H1 (cell line): ENCODE measurements around the gene EVI2B. TPM values are rescaled to one million over a fixed set of nuclear protein-coding genes. Genes with fewer than 3 reads are reported as not detected.

Source experiments
- CTCF ChIA-PET: fragments of 300-600 bp; sonication (Branson Sonifier 250); formaldehyde crosslinking; loops from one replicate; lab custom pipeline; 2021; ENCODE audit not compliant: partially characterized antibody; lab: Charles Lee
- POLR2A ChIA-PET: fragments of 300-600 bp; sonication (Branson Sonifier 250); formaldehyde crosslinking; loops from one replicate; lab custom pipeline; 2021; ENCODE audit warnings: inconsistent platforms; ENCODE audit not compliant: partially characterized antibody; lab: Charles Lee
- DNase-seq, 2 experiments: peaks; one replicate each; pipeline versions ENCODE4 v3.0.0 to v3.0.0-alpha.2; 2010 to 2022; ENCODE audit warnings: low spot score in 2 of 2, low read depth in 1 of 2, mixed read lengths in 1 of 2
- FAIRE-seq: peaks from 2 replicates; lab custom pipeline; 2011; peaks lifted over from hg19 to GRCh38; lab: Jason Lieb, UNC
- H2AFZ ChIP-seq: 2 replicates; pipeline ENCODE4 v1.8.1; 2012; ENCODE audit warnings: low read length, inconsistent platforms
- H2AK5ac ChIP-seq: 2 replicates; pipeline ENCODE4 v1.6.1; 2013; ENCODE audit warnings: low read depth, low read length
- H2BK120ac ChIP-seq: replicated peaks from 2 replicates; pipeline ENCODE3; 2013; ENCODE audit warnings: low read depth, low read length, inconsistent platforms
- H2BK12ac ChIP-seq: 2 replicates; pipeline ENCODE4 v1.6.1; 2013; ENCODE audit warnings: low read depth, low read length
- H2BK15ac ChIP-seq: 2 replicates; pipeline ENCODE4 v1.6.1; 2013; ENCODE audit warnings: low read length
- H2BK20ac ChIP-seq: 2 replicates; pipeline ENCODE4 v1.6.1; 2013; ENCODE audit warnings: low read length
- H2BK5ac ChIP-seq: 2 replicates; pipeline ENCODE4 v1.6.1; 2013; ENCODE audit warnings: low read depth, low read length
- H3K14ac ChIP-seq: 2 replicates; pipeline ENCODE4 v1.6.1; 2013; ENCODE audit warnings: inconsistent platforms; ENCODE audit not compliant: insufficient read length
- H3K18ac ChIP-seq: 2 replicates; pipeline ENCODE4 v1.6.1; 2013; ENCODE audit warnings: low read length; ENCODE audit errors: extremely low read depth
- H3K23ac ChIP-seq: 2 replicates; pipeline ENCODE4 v1.6.1; 2013; ENCODE audit warnings: inconsistent platforms; ENCODE audit not compliant: insufficient read length
- H3K23me2 ChIP-seq: 2 replicates; pipeline ENCODE4 v1.6.1; 2013; ENCODE audit warnings: low read depth, low read length
- H3K27ac ChIP-seq: 2 replicates; pipeline ENCODE4 v1.6.1; 2011; ENCODE audit warnings: low read depth, low read length, inconsistent platforms
- H3K27me3 ChIP-seq, 4 experiments: replicated peaks in 1 of 4; 1 replicate in 1 of 4; 2 replicates in 3 of 4; pipeline versions ENCODE4 v1.6.1 to v1.8.1; 2011 to 2013; ENCODE audit warnings: low read length in 3 of 4, mild to moderate bottlenecking in 3 of 4, inconsistent platforms in 2 of 4, mixed read lengths in 2 of 4, moderate library complexity in 1 of 4; ENCODE audit not compliant: control insufficient read depth in 3 of 4, insufficient read depth in 3 of 4; ENCODE audit errors: extremely low read depth in 1 of 4
- H3K36me3 ChIP-seq, 4 experiments: 2 replicates each; pipeline versions ENCODE4 v1.6.1 to v1.8.1; 2011 to 2013; ENCODE audit warnings: mild to moderate bottlenecking in 4 of 4, low read length in 3 of 4, moderate library complexity in 2 of 4, control low read depth in 1 of 4, inconsistent platforms in 1 of 4; ENCODE audit not compliant: insufficient read depth in 4 of 4, control insufficient read depth in 2 of 4
- H3K4ac ChIP-seq: replicated peaks from 2 replicates; pipeline ENCODE3; 2013; ENCODE audit warnings: low read length, low read depth, mixed read lengths, inconsistent platforms; ENCODE audit not compliant: insufficient read length
- H3K4me1 ChIP-seq, 4 experiments: replicated peaks in 1 of 4; 1 replicate in 1 of 4; 2 replicates in 3 of 4; pipeline versions ENCODE4 v1.6.1 to v1.8.1; 2011 to 2013; ENCODE audit warnings: low read length in 3 of 4, inconsistent platforms in 2 of 4, mixed read lengths in 1 of 4; ENCODE audit not compliant: insufficient read depth in 4 of 4, control insufficient read depth in 3 of 4
- H3K4me2 ChIP-seq, 2 experiments: 2 replicates each; pipeline versions ENCODE4 v1.6.1 to v1.8.1; 2011 to 2013; ENCODE audit warnings: low read depth in 2 of 2, low read length in 2 of 2, control low read depth in 1 of 2, inconsistent platforms in 1 of 2, mild to moderate bottlenecking in 1 of 2; ENCODE audit not compliant: insufficient read depth in 1 of 2
- H3K4me3 ChIP-seq, 4 experiments: fragments of 200-600, 300-600 bp in 1 of 4; sonication (generic), shearing (Covaris generic), sonication (Bioruptor Twin) in 1 of 4; 2 replicates each; pipeline versions ENCODE4 v1.5.1 to v1.8.1; 2011 to 2016; ENCODE audit warnings: low read length in 4 of 4, low read depth in 3 of 4, control low read depth in 2 of 4, inconsistent platforms in 2 of 4, mild to moderate bottlenecking in 2 of 4, mixed read lengths in 1 of 4, moderate library complexity in 1 of 4; ENCODE audit not compliant: insufficient read depth in 2 of 4; ENCODE audit errors: extremely low read depth in 1 of 4
- H3K56ac ChIP-seq: replicated peaks from 2 replicates; pipeline ENCODE3; 2013; ENCODE audit warnings: low read depth, mild to moderate bottlenecking, mixed read lengths, low read length, inconsistent platforms; ENCODE audit not compliant: insufficient read length
- H3K79me1 ChIP-seq: 2 replicates; pipeline ENCODE4 v1.6.1; 2013; ENCODE audit warnings: low read depth, low read length, control low read depth
- H3K79me2 ChIP-seq, 2 experiments: 2 replicates each; pipeline versions ENCODE4 v1.6.1 to v1.8.1; 2012 to 2013; ENCODE audit warnings: low read length in 2 of 2, mild to moderate bottlenecking in 2 of 2, inconsistent platforms in 1 of 2; ENCODE audit not compliant: insufficient read depth in 2 of 2, control insufficient read depth in 1 of 2
- H3K9ac ChIP-seq, 4 experiments: replicated peaks in 1 of 4; 1 replicate in 1 of 4; 2 replicates in 3 of 4; pipeline versions ENCODE4 v1.6.1 to v1.8.1; 2011 to 2013; ENCODE audit warnings: low read depth in 3 of 4, low read length in 3 of 4, control low read depth in 2 of 4, mild to moderate bottlenecking in 2 of 4, moderate library complexity in 2 of 4, inconsistent platforms in 1 of 4; ENCODE audit errors: extremely low read depth in 1 of 4
- H3K9me3 ChIP-seq, 2 experiments: 2 replicates each; pipeline versions ENCODE4 v1.6.1 to v1.8.1; 2012 to 2013; ENCODE audit warnings: mild to moderate bottlenecking in 2 of 2, moderate library complexity in 2 of 2, control low read depth in 1 of 2, inconsistent platforms in 1 of 2, low read depth in 1 of 2, low read length in 1 of 2, mixed read lengths in 1 of 2; ENCODE audit not compliant: insufficient read depth in 2 of 2
- H4K20me1 ChIP-seq, 2 experiments: replicated peaks in 1 of 2; 2 replicates each; pipeline versions ENCODE3 to v1.8.1; 2011 to 2013; ENCODE audit warnings: inconsistent platforms in 2 of 2, low read length in 2 of 2, mild to moderate bottlenecking in 1 of 2; ENCODE audit not compliant: insufficient read depth in 2 of 2, control insufficient read depth in 1 of 2
- H4K5ac ChIP-seq: 2 replicates; pipeline ENCODE4 v1.6.1; 2013; ENCODE audit warnings: low read length, low read depth, mixed read lengths, inconsistent platforms; ENCODE audit not compliant: insufficient read length
- H4K8ac ChIP-seq: 2 replicates; pipeline ENCODE4 v1.8.0; 2013; ENCODE audit warnings: mild to moderate bottlenecking, moderate library complexity, low read length, inconsistent platforms; ENCODE audit not compliant: insufficient read depth; ENCODE audit errors: extremely low read depth
- H4K91ac ChIP-seq: replicated peaks from 2 replicates; pipeline ENCODE3; 2013; ENCODE audit warnings: low read length, mixed read lengths, inconsistent platforms; ENCODE audit not compliant: insufficient read length
- ATF3 ChIP-seq: IDR thresholded peaks from 2 replicates; pipeline ENCODE4 v1.6.1; 2011; ENCODE audit warnings: low read depth, mild to moderate bottlenecking, low read length; ENCODE audit not compliant: insufficient read depth
- BCL11A ChIP-seq, 2 experiments: IDR thresholded peaks; one replicate each; pipeline ENCODE4 v1.6.1; 2011; ENCODE audit warnings: low read depth in 2 of 2, low read length in 2 of 2, mild to moderate bottlenecking in 2 of 2
- EP300 ChIP-seq, 2 experiments: IDR thresholded peaks; 1 replicate in 1 of 2; 2 replicates in 1 of 2; pipeline ENCODE4 v1.6.1; 2011 to 2012; ENCODE audit warnings: low read depth in 2 of 2, low read length in 2 of 2, mild to moderate bottlenecking in 2 of 2, borderline replicate concordance in 1 of 2, inconsistent platforms in 1 of 2, moderate library complexity in 1 of 2
- EZH2 ChIP-seq: fragments of 200-600 bp; sonication (generic); IDR thresholded peaks from 2 replicates; pipeline ENCODE4 v1.7.1; 2012; ENCODE audit warnings: low read depth, mild to moderate bottlenecking, moderate library complexity, low read length, inconsistent platforms; ENCODE audit not compliant: severe bottlenecking
- GABPA ChIP-seq: IDR thresholded peaks from 2 replicates; pipeline ENCODE4 v1.6.1; 2011; ENCODE audit warnings: mild to moderate bottlenecking, low read length, moderate library complexity, borderline replicate concordance; ENCODE audit not compliant: insufficient read depth
- MAX ChIP-seq: IDR thresholded peaks from 2 replicates; pipeline ENCODE4 v1.6.1; 2012; ENCODE audit warnings: inconsistent platforms
- SIN3A ChIP-seq, 2 experiments: IDR thresholded peaks in 1 of 2; conservative IDR thresholded peaks in 1 of 2; 2 replicates each; pipeline ENCODE4 v1.6.1; 2011 to 2012; ENCODE audit warnings: low read length in 2 of 2, improper control_type of control experiment in 1 of 2, low read depth in 1 of 2, mild to moderate bottlenecking in 1 of 2
- SP2 ChIP-seq: IDR thresholded peaks from 2 replicates; pipeline ENCODE4 v1.6.1; 2012; ENCODE audit warnings: mild to moderate bottlenecking, low read length, inconsistent platforms
- SUZ12 ChIP-seq: fragments of 200-600 bp; sonication (generic); IDR thresholded peaks from 2 replicates; pipeline ENCODE4 v1.6.1; 2012; ENCODE audit warnings: mild to moderate bottlenecking, inconsistent platforms, low read length, moderate library complexity, mixed read lengths
- TBP ChIP-seq: IDR thresholded peaks from 2 replicates; pipeline ENCODE4 v1.6.1; 2011; ENCODE audit warnings: low read depth, low read length, improper control_type of control experiment
- TEAD4 ChIP-seq: IDR thresholded peaks from 2 replicates; pipeline ENCODE4 v1.6.1; 2012; ENCODE audit warnings: low read depth, low read length, inconsistent platforms, mixed read lengths
- YY1 ChIP-seq: IDR thresholded peaks from 2 replicates; pipeline ENCODE4 v1.6.1; 2011; ENCODE audit warnings: low read depth, mild to moderate bottlenecking, low read length
- WGBS, 2 experiments: shearing (Covaris generic) in 1 of 2; methylation state at CpG; one replicate each; pipeline versions ENCODE4 v1.1.6 to v1.1.7; 2013 to 2015; ENCODE audit warnings: low lambda C conversion rate in 2 of 2, mixed read lengths in 2 of 2, inconsistent platforms in 1 of 2, low coverage in 1 of 2, missing lambda C conversion rate in 1 of 2; ENCODE audit not compliant: insufficient replicate concordance in 2 of 2, insufficient coverage in 1 of 2, insufficient read length in 1 of 2; ENCODE audit errors: extremely low coverage in 1 of 2, missing lambda C conversion rate in 1 of 2; 5-methylcytosine and 5-hydroxymethylcytosine counted together
- polyA plus RNA-seq, 7 experiments: library from polyadenylated mRNA; depleted of rRNA in 3 of 7; stranded (reverse) in 5 of 7; unstranded in 2 of 7; fragments of >200 nt in 5 of 7; fragments of 200-250 nt in 2 of 7; gene quantifications; 1 replicate in 5 of 7; 2 replicates in 1 of 7; 4 replicates in 1 of 7; pipeline versions ENCODE4 v1.2.1 to v1.2.3, GENCODE V29; 2011 to 2013; ENCODE audit warnings: missing spikeins in 2 of 7, mixed read lengths in 2 of 7
- total RNA-seq: library from RNA; stranded (reverse); fragmentation: NEBNext Ultra II Directional; extraction: Animal tissue kit (Norgen Biotek cat#: 25700); gene quantifications from 2 replicates; pipeline ENCODE4 v1.2.1, GENCODE V29; 2021

EVI2B gene
- total and polyA plus RNA-seq, 2 of the 8 experiments (the other 6 are each of a cell fraction or from before 2014, with no cell fraction given), result not detected

GRCh38 chr17:31357839-31358394 lies 44.1 kb upstream of the EVI2B start:
- Histone ChIP-seq H3K9ac (no peak overlapping the region), H2BK12ac (no peak overlapping the region), H3K4me1 (no peaks in the 10 kb centered on the region), H3K27ac (no peak overlapping the region), H2AFZ (no peak overlapping the region), H4K8ac (no peak overlapping the region), H2BK20ac (no peak overlapping the region), H4K20me1 (no peaks in the 10 kb centered on the region), H3K56ac (no peak overlapping the region), H2AK5ac (no peak overlapping the region), H3K23me2 (no peaks in the 10 kb centered on the region), H3K18ac (no peak overlapping the region), H3K4ac (no peak overlapping the region), H3K79me1 (no peaks in the 10 kb centered on the region), H3K23ac (no peak overlapping the region), H3K14ac (no peak overlapping the region), H3K4me2 (no peak overlapping the region), H2BK15ac (no peak overlapping the region), H2BK120ac (no peak overlapping the region), H4K5ac (no peak overlapping the region), H3K79me2 (no peaks in the 10 kb centered on the region), H2BK5ac (no peak overlapping the region), H3K27me3 (no peaks in the 10 kb centered on the region), H3K9me3 (no peaks in the 10 kb centered on the region), H3K4me3 (no peak overlapping the region), H3K36me3 (peaks cover 0 to 11% (median 4%) of the 10 kb centered on the region in 4 experiments; a peak in 4 of 8 replicates), H4K91ac (no peak overlapping the region)
- FAIRE-seq (no peak), DNase-seq (no peak)
- 93% methylated on average over 3 of the region's 3 CpGs; no CpG with 5 or more reads in 1 of the 2 experiments for WGBS, 2 experiments
- ChIA-PET POLR2A (no interaction called here), CTCF (no interaction called here)
- TF ChIP-seq TEAD4, result no peak
- TF ChIP-seq SUZ12, result no peak
- no peak for TF ChIP-seq TBP
- no peak for TF ChIP-seq BCL11A (IDR thresholded peaks at IDR 0.05; ENCODE audit: low read depth in 2 of 2, low read length in 2 of 2)
- no peak for TF ChIP-seq EP300 (IDR thresholded peaks at IDR 0.05; ENCODE audit: borderline replicate concordance in 1 of 2, low read depth in 2 of 2, low read length in 2 of 2)
- TF ChIP-seq EZH2, result no peak
- TF ChIP-seq GABPA, result no peak
- TF ChIP-seq SP2, result no peak
- no peak for TF ChIP-seq MAX
- no peak for TF ChIP-seq ATF3
- TF ChIP-seq YY1, result no peak
- no peak for TF ChIP-seq SIN3A (conservative IDR thresholded peaks at IDR 0.05 in 1 of 2, IDR thresholded peaks at IDR 0.05 in 1 of 2; ENCODE audit: low read depth in 1 of 2, low read length in 2 of 2)
